Epithelial cell of proximal tubule (primary cell): ENCODE data around the gene WDR1. TPM values are rescaled to one million over a fixed set of nuclear protein-coding genes. Genes with fewer than 3 reads are reported as not detected.

ENCODE experiments used
- DNase-seq: peaks from one replicate; pipeline ENCODE4 v3.0.0-alpha.2; 2011; ENCODE audit warnings: low read depth
- H3K4me3 ChIP-seq: 2 replicates; pipeline ENCODE4 v1.5.1; 2011; ENCODE audit warnings: low read depth, mild to moderate bottlenecking, low read length
- total RNA-seq: library from RNA; depleted of rRNA; stranded (reverse); fragments of >200 nt; gene quantifications from 2 replicates; pipeline ENCODE4 v1.2.3, GENCODE V29; 2015
- TF ChIP-seq, protein P1 (sequence below): conservative IDR thresholded peaks from 2 replicates; pipeline ENCODE4 v1.5.1; 2012; ENCODE audit warnings: low read depth, mild to moderate bottlenecking, low read length

The WDR1 gene, protein sequence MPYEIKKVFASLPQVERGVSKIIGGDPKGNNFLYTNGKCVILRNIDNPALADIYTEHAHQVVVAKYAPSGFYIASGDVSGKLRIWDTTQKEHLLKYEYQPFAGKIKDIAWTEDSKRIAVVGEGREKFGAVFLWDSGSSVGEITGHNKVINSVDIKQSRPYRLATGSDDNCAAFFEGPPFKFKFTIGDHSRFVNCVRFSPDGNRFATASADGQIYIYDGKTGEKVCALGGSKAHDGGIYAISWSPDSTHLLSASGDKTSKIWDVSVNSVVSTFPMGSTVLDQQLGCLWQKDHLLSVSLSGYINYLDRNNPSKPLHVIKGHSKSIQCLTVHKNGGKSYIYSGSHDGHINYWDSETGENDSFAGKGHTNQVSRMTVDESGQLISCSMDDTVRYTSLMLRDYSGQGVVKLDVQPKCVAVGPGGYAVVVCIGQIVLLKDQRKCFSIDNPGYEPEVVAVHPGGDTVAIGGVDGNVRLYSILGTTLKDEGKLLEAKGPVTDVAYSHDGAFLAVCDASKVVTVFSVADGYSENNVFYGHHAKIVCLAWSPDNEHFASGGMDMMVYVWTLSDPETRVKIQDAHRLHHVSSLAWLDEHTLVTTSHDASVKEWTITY
- total RNA-seq, result 242 and 421 TPM in 2 replicates

DNA sequence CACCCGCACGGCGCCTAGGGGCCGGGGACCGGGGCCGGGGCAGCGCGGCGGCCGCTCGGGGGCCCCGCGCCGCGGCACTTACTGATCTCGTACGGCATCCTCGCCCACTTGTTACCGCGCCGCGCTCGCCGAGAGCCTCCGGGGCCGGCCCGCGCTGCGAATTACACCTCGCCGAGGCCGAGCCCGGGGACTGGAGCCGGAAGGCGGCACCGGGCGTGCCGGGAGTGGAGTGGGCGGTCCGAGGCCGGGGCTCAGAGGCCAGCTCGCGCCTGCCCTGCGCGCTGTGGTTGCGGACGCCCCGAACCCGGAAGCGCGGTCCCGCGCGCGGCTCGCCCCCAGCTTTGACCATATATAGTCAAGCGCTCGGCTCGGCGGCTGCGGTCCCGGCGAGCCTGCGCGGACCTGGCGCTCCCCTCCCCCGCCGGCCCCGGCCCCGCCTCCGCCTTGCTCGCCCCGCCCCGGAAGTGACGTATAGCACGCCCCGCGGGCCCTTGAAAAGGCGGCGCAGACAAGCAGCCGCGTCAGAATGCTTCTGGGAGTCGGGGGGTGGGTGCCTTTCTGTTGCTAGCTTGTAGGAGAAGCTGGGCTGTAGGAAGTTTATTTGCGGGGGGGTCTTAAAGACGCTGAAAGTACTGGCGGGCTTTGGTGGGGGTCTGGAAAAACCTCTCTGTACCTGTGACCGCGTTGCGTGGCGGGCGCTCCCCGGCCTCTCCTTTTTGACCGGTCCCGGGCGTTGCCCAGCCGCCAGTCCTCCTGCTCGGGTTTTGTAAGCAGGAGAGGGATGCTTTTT, at the start of gene WDR1:
Gene WDR1, minus strand, starts transcription at position 231 of the 790 bp plus-strand sequence. Its CDS starts 133 bp downstream, at position 98.
- DNase-seq, result no peak
- peak within 1 kb of the TSS; percentile 69 for H3K4me3 ChIP-seq
- TF ChIP-seq, protein P1, sequence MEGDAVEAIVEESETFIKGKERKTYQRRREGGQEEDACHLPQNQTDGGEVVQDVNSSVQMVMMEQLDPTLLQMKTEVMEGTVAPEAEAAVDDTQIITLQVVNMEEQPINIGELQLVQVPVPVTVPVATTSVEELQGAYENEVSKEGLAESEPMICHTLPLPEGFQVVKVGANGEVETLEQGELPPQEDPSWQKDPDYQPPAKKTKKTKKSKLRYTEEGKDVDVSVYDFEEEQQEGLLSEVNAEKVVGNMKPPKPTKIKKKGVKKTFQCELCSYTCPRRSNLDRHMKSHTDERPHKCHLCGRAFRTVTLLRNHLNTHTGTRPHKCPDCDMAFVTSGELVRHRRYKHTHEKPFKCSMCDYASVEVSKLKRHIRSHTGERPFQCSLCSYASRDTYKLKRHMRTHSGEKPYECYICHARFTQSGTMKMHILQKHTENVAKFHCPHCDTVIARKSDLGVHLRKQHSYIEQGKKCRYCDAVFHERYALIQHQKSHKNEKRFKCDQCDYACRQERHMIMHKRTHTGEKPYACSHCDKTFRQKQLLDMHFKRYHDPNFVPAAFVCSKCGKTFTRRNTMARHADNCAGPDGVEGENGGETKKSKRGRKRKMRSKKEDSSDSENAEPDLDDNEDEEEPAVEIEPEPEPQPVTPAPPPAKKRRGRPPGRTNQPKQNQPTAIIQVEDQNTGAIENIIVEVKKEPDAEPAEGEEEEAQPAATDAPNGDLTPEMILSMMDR, result no peak

DNA sequence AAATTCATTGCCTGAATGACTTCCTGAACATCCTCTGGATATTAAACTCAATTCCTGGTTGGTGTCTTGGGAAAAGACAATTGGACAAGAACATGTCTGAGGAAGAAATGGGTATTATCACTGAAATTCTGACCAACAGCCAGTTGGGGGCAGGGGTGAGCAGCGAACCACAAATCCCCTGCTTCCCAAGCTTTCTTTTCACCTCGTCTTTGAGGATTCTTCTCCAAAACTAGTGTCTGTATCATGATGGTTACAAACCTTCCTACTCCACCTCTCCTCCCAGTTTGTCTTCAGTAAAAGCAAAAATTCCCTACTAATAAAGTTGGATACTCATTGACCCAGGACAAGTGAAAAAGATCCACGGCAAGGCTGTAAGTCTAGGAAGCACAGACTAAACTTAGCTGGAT, 48.3 kb upstream of the WDR1 start:
- TF ChIP-seq, protein P1, result peak; percentile 79
- no peak for DNase-seq
- H3K4me3 ChIP-seq, result no peak overlapping the region

DNA sequence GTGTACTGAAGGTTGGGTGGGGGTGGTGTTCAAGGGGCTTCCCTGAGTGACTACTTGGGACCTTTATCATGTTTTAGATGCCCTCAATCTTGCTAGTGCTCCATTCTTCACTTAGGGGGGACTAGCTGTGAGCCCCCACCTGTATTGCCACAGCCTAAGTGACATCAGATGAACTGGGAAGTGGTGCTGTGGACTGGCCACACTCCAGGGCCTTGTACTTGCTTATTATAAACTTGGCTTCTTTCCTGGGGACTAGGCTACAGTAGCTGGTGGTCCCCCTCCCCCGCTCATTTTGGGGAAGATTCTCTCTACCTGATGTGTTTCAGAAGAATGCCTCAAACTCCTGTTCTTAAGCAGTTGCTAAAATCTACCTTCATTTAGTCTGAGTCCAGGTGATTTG, 46.7 kb upstream of the WDR1 start:
- TF ChIP-seq, protein P1, result no peak
- no peak for DNase-seq
- H3K4me3 ChIP-seq, result no peak overlapping the region

DNA sequence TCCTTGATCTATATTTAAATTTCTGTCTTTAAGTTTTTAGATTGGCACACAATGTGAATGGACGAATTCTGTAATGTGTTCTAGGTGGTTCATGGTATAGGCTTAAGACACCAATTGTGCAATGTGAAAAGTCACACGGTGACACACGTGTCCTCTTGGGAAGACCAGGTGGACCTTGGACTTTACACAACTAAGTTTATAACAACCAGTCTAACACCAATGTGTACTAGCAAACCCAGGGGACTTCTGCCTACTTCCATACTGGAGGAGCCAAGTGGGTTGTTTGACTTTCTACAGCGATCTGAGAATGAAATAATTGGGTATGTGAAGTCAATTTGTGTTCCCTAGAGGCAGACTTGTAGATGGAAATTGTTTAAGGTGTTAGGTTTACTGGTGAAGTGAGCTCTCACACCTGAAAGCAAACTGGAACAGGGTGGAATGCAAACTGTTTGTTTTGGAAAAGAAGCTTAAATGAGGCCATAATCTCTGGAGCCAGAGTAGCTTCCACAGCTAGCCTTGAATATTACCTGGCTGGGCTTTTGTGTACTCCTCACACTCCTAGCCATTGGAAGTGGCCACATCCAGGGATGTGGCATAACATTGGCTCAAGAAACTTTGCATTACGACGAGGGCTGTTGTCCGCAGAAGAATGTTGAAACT, 45.9 kb upstream of the WDR1 start:
- DNase-seq, result no peak
- TF ChIP-seq, protein P1, result no peak
- no peak overlapping the region for H3K4me3 ChIP-seq

DNA sequence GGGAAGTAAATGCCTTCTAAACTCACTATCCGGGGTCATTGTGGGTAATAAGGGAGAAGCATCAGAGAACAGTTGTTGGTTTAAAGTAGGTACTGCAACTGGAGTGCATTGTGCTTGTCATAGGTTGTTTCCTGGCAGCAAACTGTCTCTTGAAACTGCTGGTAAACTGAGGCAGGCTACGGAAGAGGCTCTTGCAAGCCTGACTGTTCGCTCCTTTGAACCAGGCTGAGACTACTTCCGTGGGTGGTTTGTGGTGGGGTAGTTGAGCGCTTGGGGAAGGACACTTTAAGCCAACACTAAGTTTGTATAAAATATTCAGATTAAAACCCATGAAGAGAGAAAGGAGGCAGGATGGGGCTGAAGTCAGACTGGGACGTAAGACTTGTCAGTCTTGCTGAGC, 45.2 kb upstream of the WDR1 start:
- DNase-seq, result no peak
- TF ChIP-seq, protein P1, result no peak
- no peak overlapping the region for H3K4me3 ChIP-seq

DNA sequence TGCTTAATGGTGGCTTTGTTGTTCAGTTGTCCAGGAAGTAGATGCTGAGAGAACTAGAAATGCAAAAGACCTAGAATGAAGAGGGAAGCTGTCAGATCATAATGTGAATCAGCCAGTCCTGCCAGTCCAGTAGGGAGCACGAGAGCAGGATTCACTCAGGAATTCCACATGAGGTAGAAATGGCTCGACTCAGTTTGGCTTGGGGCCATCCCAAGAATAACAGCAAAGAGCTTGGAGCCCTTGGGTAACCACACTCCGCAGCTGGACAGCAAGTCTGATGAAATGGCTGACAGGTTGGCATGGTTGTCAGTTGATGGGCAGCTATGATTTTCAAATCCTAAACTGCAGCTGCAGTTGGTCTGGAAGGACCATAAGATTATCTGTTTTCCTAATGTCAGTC, 44.5 kb upstream of the WDR1 start:
- DNase-seq, result no peak
- H3K4me3 ChIP-seq, result no peak overlapping the region
- TF ChIP-seq, protein P1, result no peak
